Activated CD8-positive, alpha-beta memory T cell treated with anti-CD3 and anti-CD28 coated beads for 36 hours (primary cell): ENCODE measurements around the gene SLC35D1. TPM values are rescaled to one million over a fixed set of nuclear protein-coding genes. Genes with fewer than 3 reads are reported as not detected.

Experiments used
- CTCF ChIA-PET: fragments of 350-600 bp; sonication (Branson Sonifier 250); formaldehyde crosslinking; loops from one replicate; lab custom pipeline; 2021; ENCODE audit warnings: antibody characterized with exemption; lab: Charles Lee
- POLR2A ChIA-PET: fragments of 350-600 bp; sonication (Branson Sonifier 250); formaldehyde crosslinking; loops from one replicate; lab custom pipeline; 2021; ENCODE audit warnings: antibody characterized with exemption; lab: Charles Lee
- total RNA-seq, 2 experiments: library from RNA; stranded (reverse); gene quantifications; one replicate each; pipeline ENCODE4 v1.2.3, GENCODE V29; 2021

The SLC35D1 gene
- total RNA-seq, 2 experiments from 2014 or later = 14.2 to 14.8 TPM

GRCh38 chr1:67052741-67053534 lies 1.0 kb downstream of the SLC35D1 start:
- ChIA-PET CTCF (interaction anchor here (0.7 to 1.0 kb wide), 3 partner anchors 30 to 327 kb away, joined by 3 to 4 read pairs (median 3); no protein-coding TSS in a partner anchor), POLR2A (interaction anchor here (0.6 to 0.8 kb wide), 3 partner anchors 122 to 128 kb away, joined by 3 read pairs; partner anchors contain the start of genes DNAI4 and MIER1)

GRCh38 chr1:67051196-67051595 lies 2.8 kb downstream of the SLC35D1 start:
- ChIA-PET CTCF (interaction anchor here (1.3 kb wide), 1 partner anchor 162 kb away, joined by 4 read pairs; no protein-coding TSS in a partner anchor), POLR2A (no interaction called here)

DNA sequence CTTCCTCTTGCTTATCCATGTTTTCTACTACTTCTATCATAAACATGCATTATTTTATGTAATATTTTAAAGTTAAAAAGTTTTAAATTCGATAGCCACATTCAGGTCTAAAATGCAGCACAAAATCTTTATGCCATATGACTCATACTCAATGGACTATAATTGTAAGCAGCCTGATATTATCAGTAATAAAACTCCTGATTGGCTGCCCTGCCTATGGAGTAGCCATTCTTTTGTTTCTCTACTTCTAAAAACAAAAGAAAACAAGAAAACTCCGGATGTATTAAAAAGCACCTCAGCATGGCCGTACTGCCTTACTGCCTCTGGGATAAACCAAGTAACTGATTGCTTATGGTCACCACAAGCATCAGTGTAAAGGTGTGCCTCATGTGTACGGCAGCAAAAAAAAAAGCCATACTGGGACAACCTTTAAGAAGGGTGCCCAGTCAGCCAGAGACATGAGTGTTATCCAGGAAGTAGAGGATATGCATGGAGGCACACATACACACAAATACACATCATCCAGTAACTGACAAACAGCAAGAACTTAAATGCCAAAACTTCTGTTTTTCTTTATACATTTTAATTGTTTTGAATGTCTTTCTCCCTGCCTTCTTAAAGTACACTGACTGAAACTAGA lies 9.2 kb downstream of the SLC35D1 start:
- POLR2A ChIA-PET = no interaction called here
- CTCF ChIA-PET = no interaction called here

DNA sequence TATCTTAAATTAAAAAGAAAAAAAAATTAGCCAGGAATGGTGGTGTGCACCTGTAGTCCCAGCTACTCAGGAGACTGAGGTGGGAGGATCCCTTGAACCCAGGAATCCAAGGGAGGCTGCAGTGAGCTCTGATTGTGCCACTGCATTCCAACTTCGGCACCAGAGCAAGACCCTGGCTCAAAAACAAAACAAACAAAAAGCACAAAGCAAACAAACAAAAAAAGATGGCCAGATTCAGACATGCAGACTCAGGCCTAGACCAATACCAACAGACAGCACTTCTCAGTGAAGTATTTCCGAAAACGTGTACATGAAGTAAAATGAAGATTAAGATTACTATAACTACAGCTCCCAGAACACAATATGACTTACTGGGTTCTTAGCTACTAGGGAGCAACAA lies 10.6 kb downstream of the SLC35D1 start:
- CTCF ChIA-PET = no interaction called here
- POLR2A ChIA-PET = no interaction called here

DNA sequence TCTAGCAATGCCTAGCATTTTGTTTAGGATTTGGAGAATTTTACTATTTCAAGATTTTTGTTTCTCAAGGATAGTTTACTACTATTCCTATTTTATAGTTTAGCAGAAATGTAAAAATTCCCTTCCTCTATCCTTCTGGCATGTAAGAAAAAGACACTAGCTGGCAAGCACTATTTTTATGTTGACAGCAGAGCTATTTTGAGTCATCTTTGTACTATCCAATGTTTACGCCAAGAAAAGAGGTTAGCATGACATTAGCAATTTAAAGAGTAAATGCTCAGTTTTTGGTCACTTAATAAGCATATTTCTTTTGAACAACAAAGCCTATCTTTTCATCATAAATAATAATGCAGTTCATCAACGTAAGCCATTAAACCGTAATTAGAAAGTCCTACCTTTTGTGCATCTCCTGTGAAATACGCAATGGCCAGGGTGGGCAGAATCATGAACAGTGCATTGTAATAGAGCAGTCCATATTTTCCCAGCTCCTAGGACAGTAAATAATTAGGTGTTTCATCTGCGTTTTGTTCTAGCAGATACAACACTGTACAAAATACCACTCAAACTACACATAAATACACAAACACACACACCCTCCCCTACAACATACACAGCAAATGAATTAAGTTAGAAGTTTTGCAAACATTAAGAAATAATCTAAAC lies 12.0 kb downstream of the SLC35D1 start:
- CTCF ChIA-PET = no interaction called here
- POLR2A ChIA-PET = no interaction called here

- CTCF ChIA-PET = interaction anchor here (0.7 kb wide), 1 partner anchor 127 kb away, joined by 4 read pairs; no protein-coding TSS in a partner anchor
These were observed 13.5 kb downstream of the SLC35D1 start for GRCh38 chr1:67040405-67040804.

DNA sequence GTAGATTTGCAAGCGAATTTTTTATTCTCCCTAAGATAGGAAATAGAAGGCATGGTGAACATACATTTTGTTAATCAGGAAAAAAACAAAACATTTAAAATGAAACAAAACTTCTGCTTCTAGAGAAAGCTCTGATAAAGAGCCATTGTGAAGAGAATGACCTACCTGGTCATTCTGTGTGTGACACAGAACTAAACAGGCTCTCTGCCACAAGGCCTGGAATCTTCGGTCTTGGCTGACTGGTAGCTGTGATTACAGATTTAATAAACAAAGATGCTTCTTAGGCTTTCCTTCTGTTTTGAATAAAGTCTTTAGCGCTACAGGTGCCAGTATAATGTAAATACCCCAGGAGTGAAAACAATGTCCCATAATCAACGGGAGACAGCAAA lies 22.1 kb downstream of the SLC35D1 start:
- CTCF ChIA-PET = no interaction called here
- POLR2A ChIA-PET = no interaction called here

More at GRCh38 chr1:67040405-67040804, 13.5 kb downstream of the SLC35D1 start:
- POLR2A ChIA-PET = no interaction called here

GRCh38 chr1:67031121-67031858 lies 22.7 kb downstream of the SLC35D1 start:
- ChIA-PET POLR2A (no interaction called here), CTCF (no interaction called here)

GRCh38 chr1:67029472-67029871 lies 24.5 kb downstream of the SLC35D1 start:
- CTCF ChIA-PET = interaction anchor here (0.6 to 1.5 kb wide), 2 partner anchors 26 to 34 kb away, joined by 4 to 5 read pairs; no protein-coding TSS in a partner anchor
- POLR2A ChIA-PET = no interaction called here

DNA sequence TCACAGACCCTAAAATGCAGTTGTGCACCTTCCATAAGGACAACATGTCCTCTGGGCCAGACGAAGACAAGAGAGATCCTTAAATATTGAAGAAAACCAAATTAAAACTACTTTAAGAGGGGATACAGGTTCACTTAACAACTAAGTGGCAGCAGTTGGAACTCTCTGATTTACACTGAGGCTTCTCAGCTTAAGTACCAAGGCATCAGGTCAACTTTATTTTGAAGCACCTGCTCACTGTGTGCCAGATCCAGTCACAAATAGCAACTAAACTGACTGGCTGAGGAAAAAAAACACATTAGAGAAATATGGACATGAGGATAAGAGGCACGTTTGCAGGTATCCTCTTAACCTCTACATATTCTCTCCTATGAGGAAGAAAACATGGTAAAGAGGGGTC lies 33.2 kb downstream of the SLC35D1 start:
- ChIA-PET POLR2A (no interaction called here), CTCF (no interaction called here)

DNA sequence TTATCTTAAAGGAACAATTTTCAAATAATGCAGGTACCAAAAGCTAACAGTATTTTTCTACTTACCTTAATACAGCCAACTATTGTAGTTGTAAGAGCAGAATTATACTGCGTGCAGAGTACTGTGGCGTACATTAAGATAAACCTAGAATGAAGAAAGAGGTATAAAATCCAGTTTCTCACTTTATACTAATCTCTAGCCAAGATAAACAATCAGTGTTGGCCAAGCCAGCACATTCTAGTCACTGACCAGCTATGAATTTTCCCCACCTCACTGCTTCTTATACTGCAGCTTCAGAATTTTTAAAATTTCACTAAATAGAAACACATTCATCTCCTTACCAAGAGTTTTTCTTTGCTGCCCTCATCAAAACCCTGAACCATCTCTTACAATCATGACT lies 33.6 kb downstream of the SLC35D1 start:
- POLR2A ChIA-PET = no interaction called here
- CTCF ChIA-PET = no interaction called here

DNA sequence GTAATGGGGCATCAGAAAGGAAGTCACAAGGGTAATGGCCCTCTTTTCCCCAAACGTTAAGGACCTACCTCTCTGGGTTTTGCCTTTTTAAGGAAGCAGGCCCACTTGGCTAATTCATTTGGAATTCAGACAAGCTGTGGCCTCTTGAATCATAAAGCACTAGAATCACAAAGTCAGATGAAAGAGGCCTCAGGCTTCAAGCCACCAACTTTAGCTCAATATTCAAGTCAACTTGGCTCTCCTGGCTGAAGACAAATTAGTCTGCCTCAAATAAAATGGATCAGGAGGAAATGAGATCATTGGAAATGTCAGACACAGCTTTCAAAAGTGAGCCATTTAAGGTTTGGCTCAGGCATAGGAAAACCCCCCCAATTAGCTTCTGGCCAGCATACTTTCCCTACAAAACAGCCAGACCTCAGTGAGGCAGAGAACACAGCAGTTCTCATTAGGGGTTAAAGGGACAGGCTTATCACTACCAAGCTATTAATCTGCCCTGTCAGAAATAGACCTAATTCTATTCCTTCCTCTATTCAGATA lies 34.3 kb downstream of the SLC35D1 start:
- POLR2A ChIA-PET = interaction anchor here (0.7 kb wide), 1 partner anchor 39 kb away, joined by 3 read pairs; no protein-coding TSS in a partner anchor
- CTCF ChIA-PET = no interaction called here

- POLR2A ChIA-PET = interaction anchor here (0.7 kb wide), 1 partner anchor 38 kb away, joined by 3 read pairs; no protein-coding TSS in a partner anchor
- CTCF ChIA-PET = no interaction called here
These were observed 34.8 kb downstream of the SLC35D1 start for GRCh38 chr1:67019121-67019520.

GRCh38 chr1:67018574-67018973 lies 35.4 kb downstream of the SLC35D1 start:
- POLR2A ChIA-PET = interaction anchor here (0.7 kb wide), 1 partner anchor 38 kb away, joined by 3 read pairs; no protein-coding TSS in a partner anchor
- CTCF ChIA-PET = interaction anchor here (0.9 kb wide), 1 partner anchor 14 kb away, joined by 3 read pairs; no protein-coding TSS in a partner anchor

DNA sequence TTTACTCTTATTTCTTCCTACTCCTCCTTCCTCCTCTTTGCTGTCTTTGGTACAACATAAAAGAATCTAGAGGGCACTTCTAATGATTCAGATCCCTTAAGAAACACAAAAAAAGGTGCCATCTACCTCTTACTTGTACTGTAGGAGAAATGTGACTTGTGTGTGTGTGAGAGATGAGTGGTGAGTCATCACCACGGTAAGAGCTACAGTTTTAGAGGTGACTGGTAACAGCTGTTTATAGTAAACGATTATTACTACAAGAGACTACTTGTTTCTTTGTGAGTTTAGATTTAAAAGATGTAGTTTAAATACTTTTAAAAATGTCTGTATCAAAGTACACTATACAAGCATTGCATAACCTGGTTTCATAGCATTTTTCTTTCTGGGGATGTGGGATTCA lies 40.4 kb downstream of the SLC35D1 start:
- ChIA-PET POLR2A (no interaction called here), CTCF (interaction anchor here (0.6 to 1.4 kb wide), 2 partner anchors 10 to 137 kb away, joined by 3 to 4 read pairs; no protein-coding TSS in a partner anchor)

DNA sequence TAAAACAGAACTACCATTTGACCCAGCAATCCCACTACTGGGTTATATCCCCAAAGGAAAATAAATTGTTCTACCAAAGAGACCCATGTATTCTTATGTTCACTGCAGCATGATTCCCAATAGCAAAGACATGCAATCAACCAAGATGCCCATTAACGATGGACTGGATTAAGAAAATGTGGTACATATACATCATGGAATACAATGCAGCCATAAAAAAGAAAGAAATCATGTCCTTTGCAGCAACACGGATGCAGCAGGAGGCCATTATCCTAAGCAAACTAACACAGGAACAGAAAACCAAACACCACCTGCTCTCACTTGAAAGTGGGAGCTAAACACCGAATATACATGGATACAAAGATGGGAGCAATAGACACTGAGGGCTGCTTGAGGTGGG lies 44.2 kb downstream of the SLC35D1 start:
- CTCF ChIA-PET = no interaction called here

GRCh38 chr1:67005068-67005467 lies 48.9 kb downstream of the SLC35D1 start:
- ChIA-PET CTCF (no interaction called here), POLR2A (no interaction called here)

More for the DNA sequence above, 44.2 kb downstream of the SLC35D1 start:
- POLR2A ChIA-PET = no interaction called here

- CTCF ChIA-PET = no interaction called here
- POLR2A ChIA-PET = no interaction called here
These were observed 49.8 kb downstream of the SLC35D1 start for GRCh38 chr1:67004176-67004575.
